ENCODE data around the gene TSPAN4.

DNA sequence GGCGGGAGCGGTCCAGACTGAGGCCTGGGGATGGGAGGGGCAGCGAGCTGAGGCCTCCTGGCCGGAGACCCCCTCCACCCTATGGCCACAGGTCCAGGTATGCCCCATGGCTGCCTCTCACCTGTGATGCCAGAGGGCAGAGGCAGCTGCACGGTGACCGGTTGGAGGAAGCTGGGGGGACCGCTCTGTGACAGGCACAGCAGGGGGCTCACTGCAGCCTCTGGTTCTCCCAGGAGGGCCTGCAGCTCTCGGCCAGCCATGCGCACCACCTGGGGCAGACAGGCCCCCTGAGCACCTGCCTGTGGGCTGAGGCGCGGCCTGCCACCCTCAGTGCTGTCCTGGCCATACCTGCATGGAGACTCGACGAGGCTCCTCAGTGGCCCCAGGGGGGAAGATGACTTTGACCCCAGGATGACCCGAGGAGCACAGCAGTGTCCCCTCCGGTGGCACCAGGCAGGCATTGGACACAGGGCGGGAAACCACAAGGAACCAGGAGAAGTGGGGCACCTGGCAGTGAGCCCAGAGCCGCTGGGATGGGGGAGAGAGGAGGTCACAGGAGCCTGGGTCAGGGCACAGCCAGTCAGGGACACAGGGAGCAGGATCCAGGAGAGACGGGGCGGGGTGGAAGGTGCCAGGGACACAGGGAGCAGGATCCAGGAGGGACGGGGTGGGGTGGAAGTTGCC lies 41.4 kb upstream of the TSPAN4 start:
- TF ChIP-seq, protein P1, sequence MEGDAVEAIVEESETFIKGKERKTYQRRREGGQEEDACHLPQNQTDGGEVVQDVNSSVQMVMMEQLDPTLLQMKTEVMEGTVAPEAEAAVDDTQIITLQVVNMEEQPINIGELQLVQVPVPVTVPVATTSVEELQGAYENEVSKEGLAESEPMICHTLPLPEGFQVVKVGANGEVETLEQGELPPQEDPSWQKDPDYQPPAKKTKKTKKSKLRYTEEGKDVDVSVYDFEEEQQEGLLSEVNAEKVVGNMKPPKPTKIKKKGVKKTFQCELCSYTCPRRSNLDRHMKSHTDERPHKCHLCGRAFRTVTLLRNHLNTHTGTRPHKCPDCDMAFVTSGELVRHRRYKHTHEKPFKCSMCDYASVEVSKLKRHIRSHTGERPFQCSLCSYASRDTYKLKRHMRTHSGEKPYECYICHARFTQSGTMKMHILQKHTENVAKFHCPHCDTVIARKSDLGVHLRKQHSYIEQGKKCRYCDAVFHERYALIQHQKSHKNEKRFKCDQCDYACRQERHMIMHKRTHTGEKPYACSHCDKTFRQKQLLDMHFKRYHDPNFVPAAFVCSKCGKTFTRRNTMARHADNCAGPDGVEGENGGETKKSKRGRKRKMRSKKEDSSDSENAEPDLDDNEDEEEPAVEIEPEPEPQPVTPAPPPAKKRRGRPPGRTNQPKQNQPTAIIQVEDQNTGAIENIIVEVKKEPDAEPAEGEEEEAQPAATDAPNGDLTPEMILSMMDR (IDR thresholded peaks at IDR 0.05; ENCODE audit: borderline replicate concordance, extremely low read depth, low read length, poor library complexity, severe bottlenecking): no peak
- TF ChIP-seq EZH2 (IDR thresholded peaks at IDR 0.05; ENCODE audit: borderline replicate concordance, low read depth, low read length, severe bottlenecking): no peak

All from DND-41 (cell line).